A172 (cell line): ENCODE measurements around the gene ATXN10. TPM values are rescaled to one million over a fixed set of nuclear protein-coding genes. Genes with fewer than 3 reads are reported as not detected.

Source experiments
- DNase-seq: peaks from one replicate; pipeline ENCODE4 v3.0.0-alpha.2; 2015; ENCODE audit warnings: low spot score
- total RNA-seq: library from RNA; depleted of rRNA; stranded (reverse); fragments of >200 nt; shearing (Covaris generic); gene quantifications from 2 replicates; pipeline ENCODE4 v1.2.3, GENCODE V29; 2014

The ATXN10 gene
- total RNA-seq, 1 experiment from 2014 or later, result 53.5 TPM

DNA sequence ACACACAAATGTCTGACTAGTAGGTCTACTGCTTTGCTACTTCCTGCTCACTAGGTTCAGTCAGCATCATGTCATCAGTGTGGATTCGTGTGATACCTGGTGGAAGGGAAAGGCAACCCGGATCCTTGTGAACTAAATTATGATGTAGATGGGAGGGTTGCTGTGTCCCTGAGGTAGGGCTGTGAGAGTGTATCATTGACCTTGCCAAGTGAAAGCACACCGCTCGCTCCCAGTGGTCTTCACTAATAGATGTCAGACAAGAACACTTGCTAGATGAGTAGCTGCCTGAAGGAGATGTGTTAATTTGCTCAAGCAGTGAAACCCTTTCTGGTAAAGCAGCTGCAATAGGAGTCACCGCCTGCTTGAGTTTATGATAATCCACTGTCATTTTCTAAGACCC, 185.9 kb downstream of the ATXN10 start:
- no peak for DNase-seq

DNA sequence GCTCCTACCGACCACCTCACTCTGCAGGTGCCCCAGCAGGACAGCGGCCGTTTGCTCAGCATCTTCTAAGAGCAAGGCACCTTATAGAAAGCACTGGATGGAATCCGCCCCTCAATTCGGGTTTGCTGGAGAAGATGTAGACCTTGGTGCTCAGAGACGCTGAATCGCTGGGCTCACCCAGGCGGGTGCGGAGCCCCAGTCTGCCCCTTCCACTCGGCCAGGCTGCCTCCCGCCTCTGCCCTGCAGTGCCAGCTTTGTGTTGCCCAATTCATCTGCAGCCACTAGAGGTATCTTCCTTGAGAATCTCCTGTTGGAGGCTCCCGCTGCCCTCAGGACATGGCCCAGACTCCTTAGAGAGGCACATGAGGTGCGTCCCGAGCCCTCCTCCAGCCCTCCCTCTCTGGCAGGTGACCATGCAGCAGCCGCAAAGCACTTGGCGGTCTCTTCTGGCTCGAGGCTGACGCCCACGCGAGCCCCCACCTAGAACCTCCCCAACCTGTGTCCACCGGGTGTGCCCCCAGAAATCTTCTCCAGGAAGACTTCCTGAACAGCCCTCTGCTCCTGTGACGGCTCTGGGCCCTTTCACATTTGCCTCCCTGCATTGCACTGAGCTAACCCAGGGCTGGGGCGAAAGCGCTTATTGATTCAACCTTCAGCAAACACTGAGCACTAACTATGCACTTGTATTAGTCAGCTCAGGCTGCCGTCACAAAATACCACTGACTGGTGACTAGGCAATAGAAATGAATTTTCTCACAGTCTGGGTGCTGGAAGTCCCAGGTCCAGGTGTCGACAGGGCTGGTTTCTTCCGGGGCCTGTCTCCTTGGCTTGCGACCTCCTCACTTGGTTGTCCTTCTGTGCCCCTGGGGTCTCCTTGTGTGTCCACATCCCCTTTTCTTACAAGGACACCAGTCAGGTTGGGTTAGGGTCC, 187.9 kb downstream of the ATXN10 start:
- DNase-seq, result no peak

DNA sequence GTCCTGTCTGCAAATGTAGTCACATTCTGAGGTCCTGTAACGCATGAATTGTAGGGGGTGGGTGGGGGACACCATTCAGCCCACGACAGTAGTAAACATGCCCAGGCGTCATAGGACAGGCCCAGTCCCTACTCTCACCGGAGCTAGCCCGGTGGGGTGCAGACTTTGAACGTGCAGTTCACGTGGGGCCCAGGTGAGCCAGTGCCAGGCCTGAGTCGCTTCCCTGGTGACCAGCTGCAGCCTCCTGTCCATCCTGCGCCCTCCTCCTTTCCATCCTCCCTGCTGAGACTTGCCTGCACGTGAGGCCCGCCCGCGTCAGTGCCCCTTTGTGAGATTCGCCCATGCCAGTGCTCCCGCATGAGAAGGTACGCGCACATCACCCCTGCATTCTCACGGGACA, 188.6 kb downstream of the ATXN10 start:
- no peak for DNase-seq

DNA sequence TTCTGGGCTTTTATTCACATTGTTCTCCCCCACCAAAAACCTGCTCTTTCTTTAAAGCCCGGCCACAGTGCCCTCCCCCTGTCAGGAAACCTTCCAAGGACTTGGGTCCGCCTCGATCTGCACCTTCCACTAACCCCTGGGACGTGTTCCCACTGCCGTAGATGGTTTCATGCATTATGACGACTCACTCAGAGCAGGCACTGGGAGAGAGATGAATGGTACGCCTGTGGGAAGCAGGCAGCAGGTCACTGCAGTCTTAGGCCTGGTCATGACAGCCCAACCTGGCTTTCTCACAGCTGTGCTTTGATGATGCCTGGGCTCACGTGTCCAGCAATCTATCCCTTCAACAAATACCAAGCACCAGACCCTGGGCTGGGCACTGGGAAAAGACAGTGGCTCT, 189.6 kb downstream of the ATXN10 start:
- DNase-seq, result no peak

DNA sequence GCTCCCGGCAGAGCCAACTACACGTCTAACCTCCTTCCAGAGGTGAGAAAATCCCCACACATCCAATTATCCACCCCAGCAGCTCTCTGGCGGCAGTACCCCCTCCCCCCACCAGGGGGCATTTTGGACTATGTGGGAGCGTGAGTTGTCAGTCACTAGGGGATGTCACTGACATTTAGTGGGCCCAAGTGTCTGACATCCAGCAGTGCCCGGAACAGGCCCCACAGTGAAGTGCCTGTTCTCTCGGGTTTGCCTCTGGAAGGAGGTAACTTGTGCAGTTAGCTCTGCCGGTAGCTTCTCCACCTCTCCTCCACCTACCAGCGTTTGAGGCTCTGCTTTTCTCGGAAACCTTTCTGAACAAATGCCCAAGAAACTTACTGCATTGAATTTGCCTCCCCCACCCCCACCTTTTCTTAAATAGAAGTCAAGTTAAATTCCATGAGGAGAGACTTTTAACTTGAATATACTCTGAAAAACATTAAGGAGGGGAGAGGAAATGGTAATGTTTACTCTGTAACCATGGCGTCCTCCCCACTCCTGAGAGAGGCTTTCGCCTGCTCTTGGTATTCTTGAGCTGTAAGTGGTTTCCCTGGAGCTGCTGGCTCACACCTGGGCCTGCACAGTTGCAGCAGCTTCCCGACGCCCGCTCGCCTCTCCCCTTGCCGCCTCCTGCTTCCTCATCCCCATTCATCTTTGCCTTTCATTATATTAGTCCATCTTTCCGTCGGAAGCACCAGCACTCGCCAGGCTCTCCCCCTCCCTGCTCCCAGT, 192.5 kb downstream of the ATXN10 start:
- DNase-seq, result peak; percentile 39

DNA sequence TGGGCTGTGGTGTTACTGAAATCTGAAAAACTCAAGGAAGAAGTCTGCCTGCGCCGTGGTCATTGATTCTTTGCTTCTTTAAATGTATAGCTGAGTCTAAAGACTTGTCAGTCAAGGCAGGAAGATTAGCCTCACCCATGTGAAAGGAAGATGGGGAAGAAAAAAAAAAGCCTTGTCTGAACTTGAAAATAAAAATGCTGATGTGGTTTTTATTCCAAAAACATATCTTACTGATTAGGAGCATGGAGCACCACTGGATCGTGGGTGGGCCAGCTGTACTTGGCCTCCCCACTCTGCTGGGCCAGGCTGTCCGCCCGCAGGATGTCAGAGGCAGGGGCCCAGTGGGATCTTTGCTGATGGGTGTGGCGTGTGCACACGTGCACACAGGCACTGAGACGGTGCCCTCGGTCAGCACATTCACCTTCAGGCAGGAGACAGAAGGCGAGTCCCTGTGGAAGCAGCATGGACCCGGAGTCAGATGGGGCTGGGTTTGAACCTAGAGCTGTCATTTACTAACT, 193.4 kb downstream of the ATXN10 start:
- DNase-seq, result no peak

DNA sequence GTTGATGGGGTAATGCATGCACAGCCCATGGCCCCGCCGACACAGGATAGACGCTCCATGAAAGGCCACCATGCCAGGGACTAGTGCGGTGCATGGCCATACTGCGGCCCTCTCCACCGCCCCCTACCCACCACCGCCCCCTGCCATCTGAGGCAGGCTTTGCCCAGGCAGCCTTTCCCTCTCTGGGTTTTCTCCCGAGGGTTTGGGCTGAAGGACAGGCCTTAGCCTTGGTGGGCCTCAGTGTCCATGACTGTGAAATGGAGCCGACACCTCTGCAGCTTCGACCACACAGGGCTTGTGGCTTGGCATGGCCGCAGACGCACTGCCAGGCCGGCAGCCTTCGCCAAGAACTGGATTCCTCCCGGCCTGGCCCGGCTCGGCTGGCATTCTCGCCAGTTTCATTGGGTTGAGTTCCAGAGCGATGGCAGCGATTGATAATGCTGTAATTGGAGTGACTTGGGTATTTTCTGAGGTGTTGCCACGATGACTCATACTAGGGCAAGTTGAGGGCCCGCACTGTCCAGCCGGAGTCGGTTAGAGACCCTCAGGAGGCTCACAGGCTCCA, 194.0 kb downstream of the ATXN10 start:
- no peak for DNase-seq

DNA sequence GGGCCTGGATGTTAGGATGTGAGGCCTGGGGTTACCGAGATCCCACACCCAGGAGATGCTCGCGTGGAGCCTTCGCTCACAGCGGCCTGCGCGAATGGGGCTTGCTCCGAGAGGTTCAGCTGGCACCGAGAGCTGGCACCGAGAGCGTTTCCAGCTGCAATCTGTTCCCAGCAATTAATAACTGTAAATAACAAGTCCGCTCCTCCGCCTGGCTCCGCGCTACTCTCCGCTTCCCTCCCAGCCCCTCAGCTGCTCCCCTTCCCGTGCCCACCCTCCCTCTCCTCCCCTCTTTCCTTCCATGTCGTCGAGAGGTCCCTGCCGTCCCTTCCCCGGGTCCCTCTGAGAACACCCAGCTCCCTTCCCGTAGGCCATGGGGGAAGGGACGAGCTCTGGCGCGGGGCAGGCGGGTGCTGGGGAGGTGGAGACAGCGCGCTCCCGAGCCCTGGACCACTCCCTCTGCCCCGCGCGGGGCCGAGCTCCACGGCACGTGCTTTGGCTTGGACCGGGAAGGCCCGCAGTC, 194.6 kb downstream of the ATXN10 start:
- DNase-seq, result no peak

DNA sequence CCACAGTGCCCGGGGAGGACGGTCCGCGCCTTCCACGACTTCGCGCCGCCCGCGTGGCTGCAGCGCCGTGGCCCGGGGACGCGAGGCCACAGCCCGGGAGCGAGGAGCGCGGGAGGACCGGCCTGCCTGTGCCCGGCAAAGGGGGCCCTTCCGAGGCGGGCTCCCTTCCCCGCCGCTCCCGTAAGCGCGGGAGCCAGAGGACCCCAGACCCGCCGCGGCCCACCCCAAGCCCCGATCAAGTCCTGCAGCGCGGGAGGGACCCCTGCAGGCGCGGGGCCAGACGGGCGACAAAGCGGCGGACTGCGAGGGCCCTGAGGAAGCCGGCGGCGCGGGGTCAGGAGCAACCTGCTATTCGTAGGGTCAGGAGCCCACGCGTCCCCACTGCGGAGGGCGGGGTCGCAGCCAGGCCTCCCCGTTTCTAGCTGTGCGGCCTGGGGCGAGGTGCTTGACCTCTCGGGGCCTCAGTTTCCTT, 195.0 kb downstream of the ATXN10 start:
- no peak for DNase-seq

DNA sequence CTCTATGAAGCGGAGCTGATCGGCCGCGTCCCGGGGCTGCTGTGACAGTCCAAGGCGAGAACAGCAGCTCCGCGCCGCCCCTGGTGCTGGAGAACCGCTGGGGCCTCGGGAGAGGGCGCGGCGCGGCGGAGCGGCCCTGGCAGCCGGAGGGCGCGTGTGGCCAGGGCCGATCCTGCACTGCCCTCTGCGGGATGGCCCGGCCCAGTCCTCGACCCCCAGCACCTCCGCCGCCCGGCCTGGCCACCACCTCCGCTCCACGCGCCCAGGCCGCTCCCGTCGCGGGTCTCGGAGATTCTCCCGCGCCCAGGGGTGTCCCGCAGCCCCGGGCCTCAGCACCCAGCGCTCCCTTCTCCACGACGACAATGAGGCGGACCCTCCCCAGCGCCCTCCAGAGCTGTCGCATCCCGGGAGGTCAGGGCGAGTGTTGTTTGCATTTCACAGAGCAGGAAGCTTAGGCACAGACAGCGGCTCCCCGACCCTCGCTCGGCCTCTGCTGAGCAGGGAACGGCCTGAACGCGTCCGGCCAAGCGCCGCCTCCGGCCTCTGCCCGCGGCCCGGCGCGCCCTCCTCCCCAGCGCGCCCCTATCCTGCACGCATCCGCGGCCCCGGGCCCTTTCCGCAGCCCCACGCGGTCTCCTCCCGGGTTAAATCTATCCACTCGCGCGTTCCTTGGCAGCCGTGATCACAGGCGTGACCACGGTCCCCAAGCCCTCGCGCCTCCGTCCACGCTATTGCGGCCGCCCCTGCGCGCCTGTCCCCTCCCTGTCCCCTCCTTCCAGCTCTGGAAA, 195.7 kb downstream of the ATXN10 start:
- DNase-seq, result no peak

DNA sequence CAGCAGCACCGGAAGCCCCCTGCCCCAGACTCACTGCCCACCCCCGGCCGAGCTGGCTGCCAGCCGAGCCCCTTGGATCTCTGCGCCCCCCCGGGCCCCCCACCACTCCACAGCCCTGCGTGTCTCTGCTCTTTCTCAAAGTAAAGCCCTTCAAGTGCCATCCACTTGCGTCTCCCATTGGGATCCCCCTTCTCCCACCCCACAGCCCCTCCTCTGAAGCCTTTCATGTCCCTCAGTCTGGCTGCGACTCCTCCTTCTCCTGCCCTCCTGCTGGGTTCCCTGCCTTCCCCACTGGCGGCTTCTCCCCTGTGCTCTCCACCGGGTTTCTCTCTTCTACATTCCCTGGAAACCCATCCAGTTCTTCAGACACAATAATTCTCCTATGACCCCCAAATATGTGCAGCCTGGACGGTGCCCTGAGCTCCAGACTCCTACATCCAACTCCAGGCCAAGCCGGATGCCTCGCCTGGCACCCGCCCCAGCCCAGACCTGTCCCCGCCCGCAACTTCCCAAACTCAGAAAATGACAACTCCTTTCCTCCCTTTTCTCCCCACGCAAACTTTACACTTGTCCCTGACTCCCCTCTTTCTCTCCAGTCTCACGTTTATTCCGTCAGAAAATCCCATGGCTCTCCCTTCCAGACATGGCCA, 196.4 kb downstream of the ATXN10 start:
- no peak for DNase-seq

DNA sequence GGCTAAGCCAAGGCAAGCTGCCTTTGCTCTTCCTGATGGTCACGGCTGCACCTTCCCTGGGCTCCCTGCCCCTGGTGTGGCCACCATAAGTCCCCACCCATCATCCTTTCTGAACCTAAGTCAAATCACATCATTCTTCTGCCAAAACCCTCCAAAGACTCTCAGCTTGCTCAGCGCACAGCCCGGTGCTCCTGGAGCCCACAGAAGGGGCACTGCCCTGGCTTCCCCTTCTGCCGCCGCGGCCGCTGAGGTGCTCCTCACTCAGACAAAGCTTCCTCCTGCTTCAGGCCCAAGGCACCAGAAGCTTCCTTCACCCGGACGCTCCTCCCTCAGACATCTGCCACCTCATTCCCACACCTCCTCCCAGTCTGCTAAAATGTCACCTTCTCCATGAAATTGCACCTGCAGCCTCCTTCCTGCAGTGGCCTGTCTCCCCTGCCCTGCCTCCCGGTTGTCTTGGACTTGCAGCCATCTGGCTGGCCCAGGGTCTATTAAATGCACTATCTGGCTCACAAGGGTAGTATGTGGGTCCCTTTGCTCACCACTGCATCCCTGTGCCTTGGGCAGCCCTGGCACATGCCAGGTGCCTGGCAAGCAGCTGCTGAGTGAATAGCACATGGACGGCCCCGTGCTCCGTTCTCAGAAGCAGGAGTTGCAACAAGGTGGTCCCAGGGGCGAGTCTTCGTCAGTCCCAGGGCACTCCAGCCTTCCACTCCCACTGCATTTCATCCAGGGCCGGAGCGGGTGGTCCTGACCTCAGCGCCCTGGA, 197.1 kb downstream of the ATXN10 start:
- no peak for DNase-seq

DNA sequence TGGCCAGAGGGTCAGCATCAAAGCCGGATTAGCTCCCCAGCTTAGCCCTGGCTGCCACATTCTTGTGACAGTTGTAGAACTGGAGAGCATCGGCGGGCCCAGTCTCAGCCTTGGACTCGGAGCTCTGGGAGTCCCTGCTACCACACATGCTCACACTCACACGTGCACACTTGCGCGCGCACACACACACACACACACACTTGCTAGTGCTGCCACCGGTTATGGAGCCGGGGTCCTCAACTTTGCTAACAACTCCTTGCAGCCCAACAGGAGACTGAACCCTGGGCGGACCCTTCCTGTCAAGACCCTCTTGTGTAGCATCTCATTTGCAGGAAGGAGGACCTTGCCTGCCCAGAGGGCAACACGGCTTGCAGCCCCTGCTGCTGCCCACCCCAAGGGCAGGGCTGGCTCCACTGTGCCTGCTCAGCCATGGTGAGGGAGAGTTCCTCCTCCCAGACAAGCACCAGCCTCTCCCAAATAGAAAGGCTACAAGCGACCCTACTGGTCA, 197.8 kb downstream of the ATXN10 start:
- no peak for DNase-seq

DNA sequence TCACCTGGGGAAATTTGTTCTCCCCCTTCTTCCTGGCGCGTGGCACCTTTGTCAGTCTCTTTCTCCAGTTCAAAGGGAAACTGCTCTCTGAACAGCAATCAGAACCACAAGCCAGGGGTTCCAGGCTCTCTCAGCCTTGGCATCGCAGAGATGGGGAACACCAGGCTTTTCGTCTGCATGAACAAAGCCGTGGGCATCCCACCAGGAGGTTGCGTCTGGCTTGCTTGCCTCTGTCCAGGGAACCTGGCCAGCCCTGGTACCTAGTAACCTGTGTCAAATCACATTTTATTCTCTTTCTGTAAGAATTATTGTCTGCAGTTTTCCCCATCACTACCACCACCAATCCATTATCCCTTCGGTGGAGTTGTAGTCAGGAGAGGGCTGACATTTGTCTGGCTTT, 198.4 kb downstream of the ATXN10 start:
- no peak for DNase-seq

DNA sequence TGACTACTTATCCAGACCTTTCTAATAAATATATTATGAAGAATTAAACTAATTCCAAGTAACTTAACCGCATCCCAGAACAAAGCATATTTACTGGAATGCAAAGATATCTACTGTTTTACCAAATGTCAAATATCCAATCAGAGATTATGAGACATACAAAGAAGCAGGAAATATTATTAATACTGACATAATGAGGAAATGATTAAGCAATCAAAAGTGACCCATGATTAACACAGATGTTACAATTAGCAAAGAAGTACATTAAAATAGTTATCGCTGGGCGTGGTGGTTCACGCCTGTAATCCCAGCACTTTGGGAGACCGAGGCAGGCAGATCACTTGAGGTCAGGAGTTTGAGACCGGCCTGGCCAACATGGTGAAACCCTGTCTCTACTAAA, 200.1 kb downstream of the ATXN10 start:
- DNase-seq, result no peak

DNA sequence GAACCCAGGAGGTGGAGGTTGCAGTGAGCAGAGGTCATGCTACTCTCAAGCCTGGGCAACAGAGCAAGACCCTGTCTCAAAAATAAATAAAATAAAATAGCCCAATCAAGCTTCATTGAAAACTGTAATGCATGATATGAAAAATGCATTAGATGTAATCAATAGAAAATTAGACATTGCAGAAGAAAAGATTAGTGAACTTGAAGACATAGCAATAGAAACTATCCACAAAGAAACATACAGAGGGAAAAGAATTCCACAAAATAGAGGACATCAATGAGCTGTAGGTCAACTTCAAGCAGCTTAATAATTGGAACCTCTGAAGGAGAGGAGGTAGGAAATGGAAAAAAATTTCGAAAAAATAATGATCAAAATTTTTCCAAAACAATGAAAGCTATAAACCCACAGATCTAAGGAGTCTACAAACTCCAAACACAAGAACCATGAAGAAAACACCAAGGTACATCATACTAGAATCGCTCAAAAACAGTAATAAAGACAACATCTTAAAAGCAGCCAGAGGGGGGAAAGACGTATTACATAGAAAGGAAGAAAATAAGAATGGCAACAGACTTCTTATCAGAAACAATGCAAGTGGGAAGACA, 201.1 kb downstream of the ATXN10 start:
- no peak for DNase-seq

DNA sequence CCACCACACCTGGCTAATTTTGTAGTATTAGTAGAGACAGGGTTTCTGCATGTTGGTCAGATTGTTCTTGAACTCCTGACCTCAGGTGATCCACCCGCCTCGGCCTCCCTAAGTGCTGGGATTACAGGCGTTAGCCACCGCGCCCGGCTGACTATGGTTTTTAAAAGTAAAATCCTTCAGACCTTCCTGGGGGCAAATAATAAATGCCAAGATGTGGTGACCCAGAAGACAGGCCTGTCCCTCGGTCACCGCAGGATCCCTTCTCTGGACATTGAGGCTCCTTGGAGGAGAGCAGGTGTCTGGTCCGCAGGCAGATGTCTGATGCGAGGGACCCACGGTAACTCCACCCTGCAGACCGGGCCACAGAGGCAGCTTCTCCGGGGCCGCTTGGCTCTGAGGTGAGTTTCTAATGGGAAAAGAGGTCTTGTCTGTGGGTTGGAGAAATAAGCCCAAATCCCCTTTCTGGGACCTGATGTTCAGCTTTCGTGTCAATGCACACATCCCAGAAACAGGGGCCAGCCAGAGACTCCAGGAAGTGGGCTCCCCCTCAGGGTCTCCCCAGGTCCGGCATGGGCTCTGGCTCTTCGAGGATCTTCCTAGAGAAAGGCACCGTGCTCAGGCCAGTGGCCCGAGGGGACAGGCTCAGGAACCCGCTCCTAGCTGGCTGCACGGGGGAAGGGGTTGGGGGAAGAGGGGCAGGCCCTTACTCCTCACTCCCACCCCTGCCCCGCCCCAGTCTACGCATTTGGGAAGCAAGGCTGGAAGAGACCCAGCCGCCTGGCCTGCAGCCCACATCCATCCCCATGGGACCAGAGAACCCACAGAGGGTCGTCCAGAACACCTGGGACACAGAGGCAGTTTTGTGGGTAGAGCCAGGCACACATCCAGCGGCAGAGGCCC, 204.8 kb downstream of the ATXN10 start:
- DNase-seq, result no peak

DNA sequence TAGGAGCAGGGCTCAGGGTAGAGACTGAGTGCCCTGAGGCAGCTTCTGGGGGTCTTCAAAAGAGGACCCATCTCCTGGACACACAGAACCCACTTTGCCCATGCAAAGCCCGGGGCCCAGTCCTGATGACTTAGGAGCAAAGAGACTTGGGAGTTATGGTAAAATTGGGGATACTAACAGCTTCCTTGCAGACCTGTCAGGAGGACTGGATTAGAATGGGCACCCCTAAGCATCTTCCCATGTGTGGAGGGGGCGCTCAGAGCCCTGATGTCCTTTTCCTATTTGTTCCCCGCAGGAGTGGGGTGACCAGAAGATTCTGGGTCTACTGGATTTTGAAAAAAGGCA, 205.4 kb downstream of the ATXN10 start:
- DNase-seq, result no peak
